H9 (cell line): ENCODE measurements around the gene ROM1. TPM values are rescaled to one million over a fixed set of nuclear protein-coding genes. Genes with fewer than 3 reads are reported as not detected.
A peak's percentile ranks its signal among the peaks of the same experiment; 100 is the strongest.

ENCODE experiments used
- DNase-seq: peaks from one replicate; pipeline ENCODE4 v3.0.0-alpha.2; 2017
- H2AFZ ChIP-seq: one replicate; pipeline ENCODE4 v1.6.1; 2013; ENCODE audit warnings: mild to moderate bottlenecking, low read length, control low read depth, moderate library complexity
- H2AK5ac ChIP-seq: 2 replicates; pipeline ENCODE4 v1.6.1; 2013; ENCODE audit warnings: low read length, control low read depth, mixed read lengths; ENCODE audit not compliant: insufficient read length
- H2BK120ac ChIP-seq: one replicate; pipeline ENCODE4 v1.6.1; 2013; ENCODE audit warnings: low read depth, mild to moderate bottlenecking, low read length, control low read depth, inconsistent platforms; ENCODE audit not compliant: poor library complexity, severe bottlenecking
- H2BK12ac ChIP-seq: 2 replicates; pipeline ENCODE4 v1.6.1; 2013; ENCODE audit warnings: low read length, control low read depth, mixed read lengths, low read depth; ENCODE audit not compliant: insufficient read length
- H2BK15ac ChIP-seq: 2 replicates; pipeline ENCODE4 v1.6.1; 2013; ENCODE audit warnings: low read depth, low read length, control low read depth
- H2BK20ac ChIP-seq: one replicate; pipeline ENCODE4 v1.6.1; 2013; ENCODE audit warnings: low read depth, mild to moderate bottlenecking, low read length, control low read depth, inconsistent platforms; ENCODE audit not compliant: poor library complexity, severe bottlenecking
- H2BK5ac ChIP-seq: 2 replicates; pipeline ENCODE4 v1.6.1; 2013; ENCODE audit warnings: low read length, control low read depth, mixed read lengths; ENCODE audit not compliant: insufficient read length
- H3K14ac ChIP-seq: 2 replicates; pipeline ENCODE4 v1.6.1; 2013; ENCODE audit warnings: low read length, control low read depth; ENCODE audit not compliant: insufficient read depth
- H3K18ac ChIP-seq: 2 replicates; pipeline ENCODE4 v1.6.1; 2013; ENCODE audit warnings: low read depth, mild to moderate bottlenecking, mixed read lengths, low read length, control low read depth; ENCODE audit not compliant: insufficient read length
- H3K23ac ChIP-seq: 2 replicates; pipeline ENCODE4 v1.6.1; 2013; ENCODE audit warnings: low read length, control low read depth, mixed read lengths, low read depth; ENCODE audit not compliant: insufficient read length
- H3K23me2 ChIP-seq: 2 replicates; pipeline ENCODE4 v1.6.1; 2013; ENCODE audit warnings: low read depth, mild to moderate bottlenecking, mixed read lengths, low read length, control low read depth; ENCODE audit not compliant: insufficient read length, poor library complexity, severe bottlenecking
- H3K27ac ChIP-seq: 2 replicates; pipeline ENCODE4 v1.5.1; 2013; ENCODE audit warnings: low read length, control low read depth, mixed read lengths, low read depth; ENCODE audit not compliant: insufficient read length
- H3K27me3 ChIP-seq: 2 replicates; pipeline ENCODE4 v1.6.1; 2013; ENCODE audit warnings: low read length, control low read depth, inconsistent platforms; ENCODE audit not compliant: insufficient read depth
- H3K4ac ChIP-seq: 2 replicates; pipeline ENCODE4 v1.6.1; 2013; ENCODE audit warnings: low read depth, mild to moderate bottlenecking, control low read depth, inconsistent platforms, low read length, moderate library complexity
- H3K4me1 ChIP-seq: 2 replicates; pipeline ENCODE4 v1.6.1; 2013; ENCODE audit warnings: low read length, control low read depth, inconsistent platforms; ENCODE audit not compliant: insufficient read depth
- H3K4me2 ChIP-seq: 2 replicates; pipeline ENCODE4 v1.6.1; 2013; ENCODE audit warnings: low read length, control low read depth, mixed read lengths; ENCODE audit not compliant: insufficient read length, insufficient read depth
- H3K56ac ChIP-seq: 2 replicates; pipeline ENCODE4 v1.6.1; 2013; ENCODE audit warnings: low read depth, mild to moderate bottlenecking, mixed read lengths, low read length, control low read depth; ENCODE audit not compliant: insufficient read length
- H3K79me1 ChIP-seq: 2 replicates; pipeline ENCODE4 v1.6.1; 2013; ENCODE audit warnings: low read depth, mild to moderate bottlenecking, moderate library complexity, low read length, control low read depth, inconsistent platforms; ENCODE audit not compliant: insufficient read depth, poor library complexity, severe bottlenecking
- H3K79me2 ChIP-seq: 2 replicates; pipeline ENCODE4 v1.6.1; 2013; ENCODE audit warnings: low read length, control low read depth, inconsistent platforms; ENCODE audit not compliant: insufficient read depth
- H3K9ac ChIP-seq: 2 replicates; pipeline ENCODE4 v1.6.1; 2013; ENCODE audit warnings: low read length, control low read depth, mixed read lengths; ENCODE audit not compliant: insufficient read length; ENCODE audit errors: extremely low read depth
- H3K9me3 ChIP-seq: one replicate; pipeline ENCODE4 v1.6.1; 2013; ENCODE audit warnings: low read depth, low read length, inconsistent platforms; ENCODE audit not compliant: control insufficient read depth
- H3T11ph ChIP-seq: one replicate; pipeline ENCODE4 v1.6.1; 2013; ENCODE audit warnings: mild to moderate bottlenecking, low read length, control low read depth, inconsistent platforms
- H4K20me1 ChIP-seq: one replicate; pipeline ENCODE4 v1.6.1; 2013; ENCODE audit not compliant: control insufficient read depth, insufficient read length, insufficient read depth
- H4K5ac ChIP-seq: 2 replicates; pipeline ENCODE4 v1.6.1; 2013; ENCODE audit warnings: low read depth, mild to moderate bottlenecking, mixed read lengths, low read length, control low read depth; ENCODE audit not compliant: insufficient read length
- H4K8ac ChIP-seq: replicated peaks from 2 replicates; pipeline ENCODE4 v1.6.1; 2013; ENCODE audit warnings: low read length, control low read depth, mixed read lengths, low read depth; ENCODE audit not compliant: insufficient read length
- H4K91ac ChIP-seq: 2 replicates; pipeline ENCODE4 v1.6.1; 2013; ENCODE audit warnings: low read depth, mild to moderate bottlenecking, moderate library complexity, mixed read lengths, low read length, control low read depth; ENCODE audit not compliant: insufficient read length
- H3K27ac Mint-ChIP-seq, 3 experiments: 2 replicates in 2 of 3; 3 replicates in 1 of 3; pipeline ENCODE4 v1.8.0; 2020 to 2021; ENCODE audit warnings: mixed read lengths in 3 of 3, mild to moderate bottlenecking in 1 of 3, moderate library complexity in 1 of 3
- H3K27me3 Mint-ChIP-seq: 2 replicates; pipeline ENCODE4 v1.8.0; 2021; ENCODE audit warnings: low read depth, mild to moderate bottlenecking, moderate library complexity, mixed read lengths
- H3K36me3 Mint-ChIP-seq, 3 experiments: 2 replicates in 2 of 3; 3 replicates in 1 of 3; pipeline ENCODE4 v1.8.0; 2020 to 2021; ENCODE audit warnings: low read depth in 3 of 3, mixed read lengths in 3 of 3; ENCODE audit not compliant: insufficient read depth in 1 of 3
- H3K4me1 Mint-ChIP-seq, 2 experiments: 2 replicates each; pipeline ENCODE4 v1.8.0; 2020; ENCODE audit warnings: mixed read lengths in 2 of 2
- H3K4me3 Mint-ChIP-seq, 2 experiments: 2 replicates in 1 of 2; 3 replicates in 1 of 2; pipeline ENCODE4 v1.8.0; 2020 to 2021; ENCODE audit warnings: mild to moderate bottlenecking in 2 of 2, mixed read lengths in 2 of 2, moderate library complexity in 1 of 2
- H3K9me3 Mint-ChIP-seq, 2 experiments: 2 replicates in 1 of 2; 3 replicates in 1 of 2; pipeline ENCODE4 v1.8.0; 2020; ENCODE audit warnings: mild to moderate bottlenecking in 2 of 2, mixed read lengths in 2 of 2, moderate library complexity in 1 of 2
- WGBS: extraction: QIAGEN DNeasy Blood & Tissue Kit; methylation state at CpG from one replicate; pipeline ENCODE4 v1.1.7; 2013; ENCODE audit warnings: missing lambda C conversion rate, low lambda C conversion rate, mixed read lengths; ENCODE audit not compliant: insufficient read length; ENCODE audit errors: extremely low coverage; 5-methylcytosine and 5-hydroxymethylcytosine counted together
- total RNA-seq: library from RNA; stranded (reverse); gene quantifications from 2 replicates; pipeline ENCODE4 v1.2.1, GENCODE V29; 2021
- TF ChIP-seq, protein P1 (sequence below): fragments of 200-600 bp; sonication (generic); conservative IDR thresholded peaks from 3 replicates; pipeline ENCODE4 v1.8.0; 2021; ENCODE audit warnings: antibody characterized with exemption, mild to moderate bottlenecking

The ROM1 gene
- total RNA-seq, 1 experiment from 2014 or later = 0.79 TPM

DNA sequence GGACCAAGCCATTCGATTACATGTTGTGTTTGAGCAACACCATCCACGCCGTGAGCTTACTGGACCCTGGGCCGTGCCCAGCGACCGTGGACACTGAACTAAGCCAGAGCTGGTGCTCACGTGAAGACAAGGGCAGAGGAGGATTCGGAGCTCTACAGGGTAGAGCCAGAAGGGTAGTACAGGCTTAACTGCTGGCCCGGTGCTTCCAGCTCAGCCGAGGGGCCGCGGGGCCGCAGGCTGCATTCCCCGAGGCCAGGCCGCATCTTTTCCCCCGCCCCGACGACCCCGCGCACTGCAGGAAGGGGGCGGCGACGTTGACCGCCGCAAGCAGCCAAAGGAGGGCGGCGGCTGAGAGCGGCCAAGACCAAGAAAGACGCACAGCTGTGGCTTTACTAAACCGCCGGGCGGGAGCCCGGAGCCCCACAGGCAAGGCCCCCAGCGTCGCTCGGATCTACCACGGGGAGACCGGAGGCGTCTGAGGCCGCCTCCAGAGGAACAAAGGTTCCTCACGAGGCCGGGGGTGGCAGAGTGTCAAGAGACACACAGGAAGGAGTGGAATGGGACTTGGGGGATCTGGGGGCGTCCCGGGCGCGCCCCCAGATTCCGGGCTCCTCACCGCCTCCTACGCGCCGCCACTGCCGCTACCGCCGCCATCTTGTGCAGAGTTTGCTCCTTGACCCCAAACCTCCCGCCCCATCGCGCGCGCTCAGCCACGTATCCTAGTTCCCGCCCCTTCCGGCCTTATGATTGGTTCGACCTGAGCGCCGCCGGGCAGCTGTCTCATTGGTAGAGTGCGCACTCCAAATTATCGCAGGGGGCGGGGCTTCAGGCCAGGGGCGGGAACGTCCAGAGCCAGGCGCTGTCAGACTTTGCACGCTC lies 33.1 kb downstream of the ROM1 start, which contains the start of gene GANAB:
TSS of gene GANAB (minus strand) at position 668 of the 879 bp plus-strand sequence. CDS start at position 654, 14 bp downstream.
- H3K4me2 ChIP-seq = peak within 1 kb of the TSS; percentile 74
- no peaks in the 10 kb centered on the region for H3K9me3 Mint-ChIP-seq
- no peaks in the 10 kb centered on the region for H4K20me1 ChIP-seq
- H2BK5ac ChIP-seq = no peak within 1 kb of the TSS
- peak within 1 kb of the TSS; percentile 86 for H3K9ac ChIP-seq
- H3K56ac ChIP-seq = no peak within 1 kb of the TSS
- peak within 1 kb of the TSS; percentile 84 to 98 (median 98) for H3K27ac Mint-ChIP-seq
- H3K4me1 ChIP-seq = peaks cover 3% of the 10 kb centered on the region; the same call in 1 of the 2 replicates
- no peak within 1 kb of the TSS for H3K27ac ChIP-seq
- no peak within 1 kb of the TSS for H2BK12ac ChIP-seq
- H4K91ac ChIP-seq = no peak within 1 kb of the TSS
- no peak within 1 kb of the TSS for H2BK15ac ChIP-seq
- H2BK120ac ChIP-seq = no peak within 1 kb of the TSS
- peaks cover 10% of the 10 kb centered on the region; the same call in 1 of the 2 replicates for H3K79me2 ChIP-seq
- peak; percentile 98 for DNase-seq
- TF ChIP-seq, protein P1, sequence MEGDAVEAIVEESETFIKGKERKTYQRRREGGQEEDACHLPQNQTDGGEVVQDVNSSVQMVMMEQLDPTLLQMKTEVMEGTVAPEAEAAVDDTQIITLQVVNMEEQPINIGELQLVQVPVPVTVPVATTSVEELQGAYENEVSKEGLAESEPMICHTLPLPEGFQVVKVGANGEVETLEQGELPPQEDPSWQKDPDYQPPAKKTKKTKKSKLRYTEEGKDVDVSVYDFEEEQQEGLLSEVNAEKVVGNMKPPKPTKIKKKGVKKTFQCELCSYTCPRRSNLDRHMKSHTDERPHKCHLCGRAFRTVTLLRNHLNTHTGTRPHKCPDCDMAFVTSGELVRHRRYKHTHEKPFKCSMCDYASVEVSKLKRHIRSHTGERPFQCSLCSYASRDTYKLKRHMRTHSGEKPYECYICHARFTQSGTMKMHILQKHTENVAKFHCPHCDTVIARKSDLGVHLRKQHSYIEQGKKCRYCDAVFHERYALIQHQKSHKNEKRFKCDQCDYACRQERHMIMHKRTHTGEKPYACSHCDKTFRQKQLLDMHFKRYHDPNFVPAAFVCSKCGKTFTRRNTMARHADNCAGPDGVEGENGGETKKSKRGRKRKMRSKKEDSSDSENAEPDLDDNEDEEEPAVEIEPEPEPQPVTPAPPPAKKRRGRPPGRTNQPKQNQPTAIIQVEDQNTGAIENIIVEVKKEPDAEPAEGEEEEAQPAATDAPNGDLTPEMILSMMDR = no peak
- no peak within 1 kb of the TSS for H3K23ac ChIP-seq
- H3K23me2 ChIP-seq = peaks cover 5% of the 10 kb centered on the region
- no peaks in the 10 kb centered on the region for H3K9me3 ChIP-seq
- H2AK5ac ChIP-seq = no peak within 1 kb of the TSS
- no peak within 1 kb of the TSS for H2BK20ac ChIP-seq
- no peak within 1 kb of the TSS for H4K5ac ChIP-seq
- no peaks in the 10 kb centered on the region for H3K27me3 ChIP-seq
- H3K4me1 Mint-ChIP-seq = peaks cover 7 to 9% of the 10 kb centered on the region in 2 experiments
- H3K14ac ChIP-seq = peak within 1 kb of the TSS; percentile 85
- peak within 1 kb of the TSS; percentile 81 for H3K18ac ChIP-seq
- H3K36me3 Mint-ChIP-seq = peaks cover 14 to 46% (median 29%) of the 10 kb centered on the region in 3 experiments
- H3K4ac ChIP-seq = no peak within 1 kb of the TSS; the same call in 1 of the 2 replicates
- no peaks in the 10 kb centered on the region for H3K79me1 ChIP-seq
- H3K4me3 Mint-ChIP-seq = peak within 1 kb of the TSS; percentile 98 to 100
- H2AFZ ChIP-seq = no peak within 1 kb of the TSS
- no peak within 1 kb of the TSS for H3T11ph ChIP-seq
- WGBS = no CpG with 5 or more reads among the region's 73 CpGs
- H4K8ac ChIP-seq = no peak within 1 kb of the TSS
- H3K27me3 Mint-ChIP-seq = no peaks in the 10 kb centered on the region
